GM12891 (cell line): Measurements from ENCODE around the gene TMEM144.

Source experiments
- PAX5 ChIP-seq: IDR thresholded peaks from 2 replicates; pipeline ENCODE4 v1.6.1; 2011; ENCODE audit warnings: low read length, moderate library complexity, mild to moderate bottlenecking; ENCODE audit not compliant: insufficient read depth, severe bottlenecking
- POLR2A ChIP-seq: IDR thresholded peaks from 2 replicates; pipeline ENCODE4 v1.6.1; 2011; ENCODE audit warnings: low read depth, low read length, control low read depth
- POLR2AphosphoS5 ChIP-seq: IDR thresholded peaks from 2 replicates; pipeline ENCODE4 v1.6.1; 2011; ENCODE audit warnings: low read depth, low read length, control low read depth
- SPI1 ChIP-seq: IDR thresholded peaks from 2 replicates; pipeline ENCODE4 v1.6.1; 2011; ENCODE audit warnings: low read depth, low read length, control low read depth

DNA sequence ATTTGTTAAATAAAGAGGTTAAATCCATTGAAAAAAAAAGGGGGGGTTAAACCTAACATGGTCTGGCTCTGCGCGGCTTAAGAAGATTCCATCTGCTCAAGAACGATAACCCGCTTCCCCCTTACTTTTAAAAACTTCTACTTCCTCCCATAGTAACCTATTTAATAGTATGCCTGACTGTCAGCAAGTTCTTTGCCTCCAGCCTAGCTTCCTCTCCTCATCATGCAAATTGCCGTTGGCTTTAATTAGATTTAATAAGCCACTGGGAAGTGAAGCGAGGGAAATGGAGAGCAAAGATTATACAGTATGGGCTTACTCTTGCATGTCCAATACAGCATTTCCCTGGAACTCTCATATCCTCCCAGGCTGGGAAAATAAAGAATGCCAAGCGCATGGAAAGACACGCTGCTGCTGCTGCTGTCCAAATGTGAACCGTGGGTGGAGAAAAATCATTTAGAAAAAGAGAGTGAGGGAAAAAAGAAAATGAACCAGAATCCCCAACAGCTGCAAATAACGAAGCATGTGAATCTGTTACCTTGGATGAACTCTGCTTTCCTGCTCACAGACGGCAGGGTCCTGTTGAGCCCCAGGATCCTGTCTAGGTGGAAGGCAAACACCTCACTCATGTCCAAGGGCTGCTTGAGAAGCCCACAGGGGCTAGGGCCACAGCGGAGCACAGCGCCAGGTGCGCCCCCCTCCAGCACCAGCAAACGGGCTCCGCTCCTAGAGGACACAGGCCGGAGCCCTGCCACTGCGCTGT is 40.2 kb upstream of the TMEM144 start:
- TF ChIP-seq POLR2AphosphoS5 (no peak), POLR2A (no peak), SPI1 (no peak), PAX5 (no peak)
